GM10266 (cell line): ENCODE data around the gene ARHGAP26.

ENCODE experiments used
- DNase-seq: peaks from one replicate; pipeline ENCODE4 v3.0.0; 2012; ENCODE audit errors: extremely low spot score
- TF ChIP-seq, protein P1 (sequence below): IDR thresholded peaks from 2 replicates; pipeline ENCODE4 v1.5.1; 2012; ENCODE audit warnings: mild to moderate bottlenecking, low read depth; ENCODE audit not compliant: control insufficient read depth, insufficient read depth; ENCODE audit errors: missing control alignments

Gene ARHGAP26

DNA sequence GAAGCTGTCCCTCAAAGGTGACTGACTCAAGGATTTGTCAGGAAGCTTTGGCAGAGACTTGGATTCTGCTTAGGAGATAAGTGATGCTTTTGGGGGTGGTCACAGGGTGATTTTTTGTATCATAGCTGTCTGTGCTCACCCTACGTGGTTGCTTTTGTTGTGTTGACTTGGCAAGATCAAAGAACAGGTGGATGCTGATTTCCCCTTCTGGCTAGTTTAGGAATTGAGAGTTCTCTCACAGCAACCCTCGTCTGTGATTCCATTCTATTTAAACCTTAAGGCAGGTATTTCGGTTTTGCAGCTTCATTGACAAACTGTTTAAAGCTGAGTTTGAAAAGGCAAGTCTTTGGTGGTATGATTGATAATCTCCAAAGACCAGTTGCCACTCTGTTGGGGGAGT lies 27.2 kb downstream of the ARHGAP26 start:
- TF ChIP-seq, protein P1, sequence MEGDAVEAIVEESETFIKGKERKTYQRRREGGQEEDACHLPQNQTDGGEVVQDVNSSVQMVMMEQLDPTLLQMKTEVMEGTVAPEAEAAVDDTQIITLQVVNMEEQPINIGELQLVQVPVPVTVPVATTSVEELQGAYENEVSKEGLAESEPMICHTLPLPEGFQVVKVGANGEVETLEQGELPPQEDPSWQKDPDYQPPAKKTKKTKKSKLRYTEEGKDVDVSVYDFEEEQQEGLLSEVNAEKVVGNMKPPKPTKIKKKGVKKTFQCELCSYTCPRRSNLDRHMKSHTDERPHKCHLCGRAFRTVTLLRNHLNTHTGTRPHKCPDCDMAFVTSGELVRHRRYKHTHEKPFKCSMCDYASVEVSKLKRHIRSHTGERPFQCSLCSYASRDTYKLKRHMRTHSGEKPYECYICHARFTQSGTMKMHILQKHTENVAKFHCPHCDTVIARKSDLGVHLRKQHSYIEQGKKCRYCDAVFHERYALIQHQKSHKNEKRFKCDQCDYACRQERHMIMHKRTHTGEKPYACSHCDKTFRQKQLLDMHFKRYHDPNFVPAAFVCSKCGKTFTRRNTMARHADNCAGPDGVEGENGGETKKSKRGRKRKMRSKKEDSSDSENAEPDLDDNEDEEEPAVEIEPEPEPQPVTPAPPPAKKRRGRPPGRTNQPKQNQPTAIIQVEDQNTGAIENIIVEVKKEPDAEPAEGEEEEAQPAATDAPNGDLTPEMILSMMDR, result no peak
- DNase-seq, result no peak

DNA sequence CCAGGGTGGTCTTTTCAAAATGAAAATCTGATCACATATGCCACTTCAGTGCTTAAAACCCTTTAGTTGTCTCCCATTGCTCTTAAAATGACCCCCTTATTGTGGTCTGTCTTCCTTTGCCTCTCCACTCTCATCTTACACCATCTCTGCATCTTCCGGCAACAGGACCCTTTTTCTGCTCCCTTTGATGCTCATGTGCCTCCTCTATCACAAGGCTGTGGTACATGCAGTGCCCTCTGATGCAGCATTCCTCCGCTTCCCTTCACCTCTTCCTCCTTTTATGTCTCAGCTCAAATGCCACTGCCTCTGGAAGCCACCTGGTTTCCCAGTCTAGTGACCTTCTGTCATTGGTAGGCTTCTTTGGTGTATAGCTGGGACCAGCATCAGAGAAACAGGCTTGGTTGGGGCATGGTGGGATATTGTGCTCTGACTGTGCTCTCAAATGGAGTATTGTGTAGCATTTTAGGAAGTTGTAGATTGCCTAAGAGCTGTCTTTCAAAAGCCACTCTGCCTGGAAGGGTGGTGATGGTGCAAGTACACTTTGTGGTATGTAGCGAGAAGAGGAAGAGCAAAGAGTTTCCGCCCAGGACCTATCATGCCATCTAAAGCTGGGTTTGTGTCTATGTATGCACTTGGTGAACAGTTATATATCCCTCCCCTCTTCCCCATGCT lies 28.1 kb downstream of the ARHGAP26 start:
- TF ChIP-seq, protein P1, result no peak

DNA sequence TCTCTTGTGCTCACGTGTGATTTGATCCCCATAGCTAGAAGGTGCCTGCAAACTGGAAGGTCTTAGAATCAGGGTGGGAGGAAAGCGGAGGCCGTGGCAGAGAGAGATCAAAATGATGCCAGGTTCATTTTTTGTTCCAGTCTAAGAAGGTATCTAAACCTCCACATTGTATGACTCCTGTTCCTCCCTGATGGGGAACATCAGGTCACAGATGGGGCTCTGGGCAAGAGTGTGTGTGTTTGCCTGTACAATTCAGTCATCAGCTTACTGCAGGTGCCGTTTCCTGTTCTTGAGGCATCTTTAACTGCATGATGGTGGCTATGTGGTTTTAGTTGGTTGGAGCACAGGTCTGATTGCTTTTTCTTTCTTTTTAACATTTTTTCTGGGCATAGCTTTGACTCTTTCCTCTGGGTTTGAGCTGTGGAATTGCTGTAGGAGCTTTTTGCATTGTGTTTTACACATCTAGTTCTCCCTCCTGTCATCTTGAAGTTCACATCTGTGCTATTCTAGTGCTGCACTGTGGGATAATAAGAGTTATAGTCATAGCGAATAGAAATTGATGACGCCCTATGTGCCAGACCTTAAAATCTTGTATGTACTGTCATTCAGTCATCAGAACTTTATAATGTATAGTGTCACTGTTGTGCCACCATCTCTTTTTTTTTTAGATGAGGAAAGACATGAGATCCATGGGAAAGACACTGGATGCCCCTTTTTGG lies 30.8 kb downstream of the ARHGAP26 start:
- DNase-seq, result no peak
- TF ChIP-seq, protein P1, result no peak

More for the DNA sequence above, 28.1 kb downstream of the ARHGAP26 start:
- no peak for DNase-seq

DNA sequence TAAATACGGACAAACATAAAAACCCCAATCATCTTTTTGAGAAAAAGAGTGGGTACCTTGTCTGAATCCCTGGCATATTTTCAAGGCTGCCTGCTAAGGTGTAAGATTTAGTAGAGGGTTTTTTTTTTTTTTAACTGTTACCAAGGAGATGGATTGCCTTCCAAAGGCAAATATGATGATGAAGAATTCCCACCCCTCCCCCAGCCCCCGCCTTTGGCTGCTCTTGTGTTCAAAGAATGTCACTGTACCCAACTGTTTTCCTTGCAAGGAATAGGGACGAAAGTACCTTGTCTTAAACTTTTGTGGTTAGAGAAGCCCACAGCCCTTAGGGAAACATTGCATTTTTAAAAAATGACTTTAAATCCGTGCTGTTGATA lies 31.3 kb downstream of the ARHGAP26 start:
- TF ChIP-seq, protein P1, result no peak
- no peak for DNase-seq

DNA sequence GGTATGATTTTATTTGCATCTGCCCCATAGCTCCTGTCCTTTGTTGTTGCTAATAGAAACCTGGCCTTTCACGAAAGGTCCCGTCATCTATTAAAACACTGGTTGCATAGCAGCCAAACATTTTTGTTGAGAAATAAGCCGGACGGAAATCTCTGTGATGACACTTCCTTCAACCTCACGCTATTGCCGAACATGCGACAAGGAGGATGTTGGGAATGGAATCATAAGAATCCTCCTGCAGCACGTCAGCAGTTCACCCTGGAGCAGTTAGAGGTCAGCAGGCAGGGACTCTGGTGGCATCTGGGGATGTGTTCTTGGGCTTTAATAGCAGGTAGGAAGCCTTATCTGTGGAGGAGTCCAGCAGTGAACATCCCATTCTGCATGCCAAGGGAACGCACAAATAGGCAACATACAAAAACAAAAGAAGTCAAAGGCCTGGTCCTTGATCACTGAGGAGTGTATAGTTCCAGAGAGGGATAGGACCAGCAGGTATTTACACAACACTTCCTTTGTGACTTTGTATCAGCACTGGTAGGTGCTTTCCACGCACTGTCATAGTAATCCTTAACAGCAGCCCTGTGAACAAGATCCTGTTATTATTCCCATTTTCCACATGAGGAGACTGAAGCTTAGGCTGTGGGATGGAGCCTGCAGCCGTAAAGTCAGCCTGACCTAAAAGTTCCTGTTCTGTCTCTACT lies 33.4 kb downstream of the ARHGAP26 start:
- TF ChIP-seq, protein P1, result no peak
- no peak for DNase-seq

DNA sequence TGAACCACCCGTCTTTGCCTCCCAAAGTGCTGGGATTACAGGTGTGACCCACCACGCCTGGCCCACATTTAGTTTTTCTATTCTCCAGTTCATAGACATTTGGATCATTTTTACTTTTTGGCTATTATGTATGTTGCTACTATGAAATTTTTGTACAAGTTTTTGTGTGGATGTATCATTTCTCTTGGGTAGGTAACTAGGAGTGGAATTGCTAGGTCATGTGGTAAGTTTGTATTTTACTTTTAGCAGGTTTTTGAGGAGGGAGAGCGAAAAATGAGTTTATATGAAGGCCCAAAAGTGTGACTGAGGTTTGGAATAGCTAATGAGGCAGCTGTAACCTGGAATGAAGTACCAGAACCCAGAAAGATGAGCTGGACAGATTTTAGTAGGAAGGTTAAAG lies 35.2 kb downstream of the ARHGAP26 start:
- no peak for DNase-seq

More for the DNA sequence above, 35.2 kb downstream of the ARHGAP26 start:
- TF ChIP-seq, protein P1, result no peak
